PC-3 (cell line): Measurements from ENCODE around the gene HMGN5.

ENCODE experiments used
- EZH2phosphoT487 ChIP-seq: fragments of 300-600 bp; sonication (generic); IDR thresholded peaks from 2 replicates; pipeline ENCODE4 v1.6.1; 2018; ENCODE audit warnings: mild to moderate bottlenecking, antibody characterized with exemption, low read length, borderline replicate concordance
- TF ChIP-seq, protein P1 (sequence below): fragments of 300-600 bp; sonication (generic); conservative IDR thresholded peaks from 2 replicates; pipeline ENCODE4 v1.5.1; 2017; ENCODE audit warnings: antibody characterized with exemption, low read depth, mild to moderate bottlenecking, low read length

GRCh38 chrX:81232218-81232617 is 30.5 kb upstream of the HMGN5 start:
- TF ChIP-seq, protein P1, sequence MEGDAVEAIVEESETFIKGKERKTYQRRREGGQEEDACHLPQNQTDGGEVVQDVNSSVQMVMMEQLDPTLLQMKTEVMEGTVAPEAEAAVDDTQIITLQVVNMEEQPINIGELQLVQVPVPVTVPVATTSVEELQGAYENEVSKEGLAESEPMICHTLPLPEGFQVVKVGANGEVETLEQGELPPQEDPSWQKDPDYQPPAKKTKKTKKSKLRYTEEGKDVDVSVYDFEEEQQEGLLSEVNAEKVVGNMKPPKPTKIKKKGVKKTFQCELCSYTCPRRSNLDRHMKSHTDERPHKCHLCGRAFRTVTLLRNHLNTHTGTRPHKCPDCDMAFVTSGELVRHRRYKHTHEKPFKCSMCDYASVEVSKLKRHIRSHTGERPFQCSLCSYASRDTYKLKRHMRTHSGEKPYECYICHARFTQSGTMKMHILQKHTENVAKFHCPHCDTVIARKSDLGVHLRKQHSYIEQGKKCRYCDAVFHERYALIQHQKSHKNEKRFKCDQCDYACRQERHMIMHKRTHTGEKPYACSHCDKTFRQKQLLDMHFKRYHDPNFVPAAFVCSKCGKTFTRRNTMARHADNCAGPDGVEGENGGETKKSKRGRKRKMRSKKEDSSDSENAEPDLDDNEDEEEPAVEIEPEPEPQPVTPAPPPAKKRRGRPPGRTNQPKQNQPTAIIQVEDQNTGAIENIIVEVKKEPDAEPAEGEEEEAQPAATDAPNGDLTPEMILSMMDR, result no peak
- no peak for TF ChIP-seq EZH2phosphoT487
